Stimulated activated CD8-positive, alpha-beta memory T cell treated with anti-CD3 and anti-CD28 coated beads, Interleukin-12 subunit alpha, Interleukin-12 subunit beta, amount 100 ng/mL, for 24 hours (primary cell): ENCODE data around the gene SH2D4B.

ENCODE experiments used
- DNase-seq: peaks from one replicate; pipeline ENCODE4 v3.0.0-alpha.2; 2020; ENCODE audit errors: extremely low read depth

The SH2D4B gene

GRCh38 chr10:80642661-80643060 is 105.0 kb downstream of the SH2D4B start:
- DNase-seq: no peak

- DNase-seq: no peak
These were observed 108.7 kb downstream of the SH2D4B start for GRCh38 chr10:80646366-80646765.

GRCh38 chr10:80647173-80647833 is 109.6 kb downstream of the SH2D4B start:
- DNase-seq: no peak

- DNase-seq: no peak
These were observed 110.4 kb downstream of the SH2D4B start for GRCh38 chr10:80648106-80648505.

- no peak for DNase-seq
These were observed 111.5 kb downstream of the SH2D4B start for GRCh38 chr10:80649183-80649582.

- no peak for DNase-seq
These were observed 118.2 kb downstream of the SH2D4B start for GRCh38 chr10:80655898-80656297.

GRCh38 chr10:80658068-80658467 is 120.4 kb downstream of the SH2D4B start:
- no peak for DNase-seq

- DNase-seq: no peak
These were observed 121.6 kb downstream of the SH2D4B start for GRCh38 chr10:80659289-80659688.

- DNase-seq: no peak
These were observed 122.6 kb downstream of the SH2D4B start for GRCh38 chr10:80660266-80660665.

GRCh38 chr10:80660736-80661135 is 123.0 kb downstream of the SH2D4B start:
- no peak for DNase-seq

GRCh38 chr10:80661526-80661925 is 123.8 kb downstream of the SH2D4B start:
- DNase-seq: no peak

GRCh38 chr10:80662429-80663261 is 124.9 kb downstream of the SH2D4B start:
- DNase-seq: peak; percentile 19

- peak; percentile 3 for DNase-seq
These were observed 126.5 kb downstream of the SH2D4B start for GRCh38 chr10:80664071-80664680.

GRCh38 chr10:80669485-80669884 is 131.8 kb downstream of the SH2D4B start:
- no peak for DNase-seq

- DNase-seq: no peak
These were observed 133.1 kb downstream of the SH2D4B start for GRCh38 chr10:80670774-80671173.

GRCh38 chr10:80671847-80672246 is 134.1 kb downstream of the SH2D4B start:
- DNase-seq: no peak

GRCh38 chr10:80672613-80673012 is 134.9 kb downstream of the SH2D4B start:
- no peak for DNase-seq

- no peak for DNase-seq
These were observed 137.1 kb downstream of the SH2D4B start for GRCh38 chr10:80674809-80675208.

- no peak for DNase-seq
These were observed 143.4 kb downstream of the SH2D4B start for GRCh38 chr10:80681142-80681541.

- no peak for DNase-seq
These were observed 146.6 kb downstream of the SH2D4B start for GRCh38 chr10:80684259-80684658.

- DNase-seq: no peak
These were observed 147.7 kb downstream of the SH2D4B start for GRCh38 chr10:80685355-80685754.

- no peak for DNase-seq
These were observed 149.2 kb downstream of the SH2D4B start for GRCh38 chr10:80686734-80687475.
